Stimulated activated CD4-positive, alpha-beta T cell treated with anti-CD3 and anti-CD28 coated beads, Interleukin-15, amount 100 ng/mL, for 24 hours (primary cell): ENCODE measurements around the gene VEZT.
"Not testable (repeated sequence)": the region's sequence is repeated elsewhere in the genome, so short reads cannot be mapped to it uniquely, and the experiment has no call there.

Experiments
- DNase-seq: peaks from one replicate; pipeline ENCODE4 v3.0.0-alpha.2; 2020

VEZT gene

DNA sequence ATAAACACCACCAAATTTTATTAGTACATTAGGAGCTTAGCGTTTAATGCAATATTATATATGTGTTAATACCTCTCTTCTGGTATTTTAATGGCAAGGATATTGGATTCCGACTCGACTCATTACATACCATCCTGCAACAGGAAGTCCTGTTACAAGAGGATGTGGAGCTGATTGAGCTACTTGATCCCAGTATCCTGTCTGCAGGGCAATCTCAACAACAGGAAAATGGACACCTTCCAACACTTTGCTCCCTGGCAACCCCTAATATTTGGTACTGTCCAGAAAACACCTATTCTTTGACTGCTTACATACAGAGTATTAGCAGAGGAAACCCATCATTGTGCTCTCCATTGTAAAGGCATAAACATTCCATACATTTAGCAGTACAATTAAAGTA is 45.2 kb downstream of the VEZT start:
- no peak for DNase-seq

DNA sequence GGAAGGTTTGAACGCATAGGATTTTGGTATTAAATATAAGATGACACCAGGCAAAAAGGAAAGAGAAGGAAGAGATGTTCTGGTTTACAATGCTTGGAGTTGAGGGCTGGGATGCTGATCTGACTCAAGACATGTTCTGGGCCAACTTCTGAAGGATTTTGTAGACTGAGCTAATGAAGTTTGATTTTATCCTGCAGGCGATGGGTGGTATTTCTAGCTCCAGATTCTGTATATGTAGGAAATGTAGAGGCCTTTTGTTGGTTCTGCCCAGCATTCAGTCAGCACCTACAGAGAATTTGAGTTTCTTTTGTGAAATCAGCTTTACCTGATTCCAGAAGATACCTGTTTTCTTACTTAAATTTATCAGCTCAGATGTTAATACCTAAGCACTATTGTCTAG is 48.2 kb downstream of the VEZT start:
- DNase-seq, result no peak

DNA sequence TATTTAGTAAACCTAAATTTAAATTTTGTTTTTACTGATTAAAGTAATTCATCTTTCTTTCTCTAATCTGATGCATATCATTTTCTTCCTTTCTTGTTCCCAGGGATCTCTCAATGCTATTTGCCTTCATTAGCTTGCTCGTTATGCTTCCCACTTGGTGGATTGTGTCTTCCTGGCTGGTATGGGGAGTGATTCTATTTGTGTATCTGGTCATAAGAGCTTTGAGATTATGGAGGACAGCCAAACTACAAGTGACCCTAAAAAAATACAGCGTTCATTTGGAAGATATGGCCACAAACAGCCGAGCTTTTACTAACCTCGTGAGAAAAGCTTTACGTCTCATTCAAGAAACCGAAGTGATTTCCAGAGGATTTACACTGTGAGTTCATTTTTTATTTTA is 48.6 kb downstream of the VEZT start:
- DNase-seq, result no peak

DNA sequence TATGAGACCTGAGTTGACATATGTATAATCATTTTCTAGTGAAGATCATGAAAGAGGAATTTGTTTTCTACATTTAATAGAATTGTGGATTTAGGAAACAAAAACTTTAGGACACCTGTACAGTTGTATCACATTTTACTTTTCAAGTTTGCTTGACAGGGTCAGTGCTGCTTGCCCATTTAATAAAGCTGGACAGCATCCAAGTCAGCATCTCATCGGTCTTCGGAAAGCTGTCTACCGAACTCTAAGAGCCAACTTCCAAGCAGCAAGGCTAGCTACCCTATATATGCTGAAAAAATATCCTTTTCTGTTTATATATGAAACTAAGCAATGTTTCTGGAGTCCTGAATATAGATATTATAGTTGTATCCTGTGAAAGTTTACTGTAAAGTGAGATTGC is 52.3 kb downstream of the VEZT start:
- DNase-seq, result no peak

DNA sequence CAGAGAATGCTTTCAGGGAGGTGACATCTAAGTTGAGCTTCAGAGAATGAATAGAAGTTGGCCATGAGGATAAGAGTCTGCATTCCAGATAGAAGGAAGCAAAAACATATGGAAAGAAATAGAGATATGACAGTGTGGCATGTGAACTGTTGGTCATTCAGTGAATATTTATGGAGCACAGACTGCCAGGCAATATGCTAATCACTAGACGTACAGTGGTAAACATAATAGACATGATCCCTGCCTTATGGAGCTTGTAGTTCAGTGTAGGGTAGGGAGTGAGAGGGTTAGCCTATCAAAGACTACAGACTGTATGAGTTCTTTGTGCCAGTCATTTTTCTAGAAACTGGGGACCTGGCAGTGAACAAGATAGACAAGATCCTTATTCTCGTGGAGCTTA is 53.9 kb downstream of the VEZT start:
- DNase-seq, result no peak

DNA sequence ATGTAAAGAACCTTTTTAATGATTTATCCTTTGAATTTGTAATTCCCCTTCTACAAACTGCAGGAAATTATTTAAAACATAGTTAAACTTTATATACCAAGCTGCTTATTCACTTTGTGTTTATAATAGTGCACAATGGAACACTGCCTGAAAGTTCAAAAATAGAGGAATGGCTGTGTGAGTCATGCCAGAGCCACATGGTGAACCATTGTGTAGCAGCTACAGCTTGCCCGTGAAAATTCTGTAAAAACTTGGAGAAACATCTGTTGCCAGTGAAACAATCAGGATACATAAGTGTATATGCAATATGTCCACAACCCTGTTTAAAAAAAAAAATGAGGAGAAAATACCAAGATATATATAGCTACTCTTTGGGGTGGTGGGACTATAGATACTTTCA is 59.5 kb downstream of the VEZT start:
- no peak for DNase-seq

DNA sequence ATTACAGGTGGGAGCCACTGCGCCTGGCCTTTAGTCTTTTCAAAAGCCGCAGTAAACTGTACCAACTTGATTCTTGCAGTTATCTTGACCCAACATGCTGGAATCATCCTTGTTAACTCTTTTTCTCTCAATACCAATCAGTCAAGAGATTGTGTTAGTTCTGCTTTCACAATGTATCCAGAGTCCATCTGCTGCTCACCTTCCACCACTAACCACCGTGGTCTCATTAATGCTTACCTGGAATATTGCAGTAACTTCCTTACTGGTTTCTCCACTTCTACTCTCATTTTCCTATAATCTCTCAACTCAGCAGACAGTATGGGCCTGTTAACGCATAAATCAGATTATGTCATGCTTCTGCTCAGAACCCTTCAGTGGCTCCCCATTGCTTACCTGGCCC is 62.2 kb downstream of the VEZT start:
- DNase-seq, result no peak

DNA sequence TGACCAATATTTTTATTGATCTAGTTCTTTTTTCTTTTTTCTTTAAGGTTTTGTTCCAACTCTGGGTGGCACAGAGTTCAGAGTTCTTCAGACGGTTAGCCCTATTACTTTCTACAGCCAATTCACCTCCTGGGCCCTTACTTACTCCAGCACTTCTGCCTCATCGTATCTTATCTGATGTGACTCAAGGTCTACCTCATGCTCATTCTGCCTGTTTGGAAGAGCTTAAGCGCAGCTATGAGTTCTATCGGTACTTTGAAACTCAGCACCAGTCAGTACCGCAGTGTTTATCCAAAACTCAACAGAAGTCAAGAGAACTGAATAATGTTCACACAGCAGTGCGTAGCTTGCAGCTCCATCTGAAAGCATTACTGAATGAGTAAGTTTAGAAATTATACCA is 64.7 kb downstream of the VEZT start:
- no peak for DNase-seq

DNA sequence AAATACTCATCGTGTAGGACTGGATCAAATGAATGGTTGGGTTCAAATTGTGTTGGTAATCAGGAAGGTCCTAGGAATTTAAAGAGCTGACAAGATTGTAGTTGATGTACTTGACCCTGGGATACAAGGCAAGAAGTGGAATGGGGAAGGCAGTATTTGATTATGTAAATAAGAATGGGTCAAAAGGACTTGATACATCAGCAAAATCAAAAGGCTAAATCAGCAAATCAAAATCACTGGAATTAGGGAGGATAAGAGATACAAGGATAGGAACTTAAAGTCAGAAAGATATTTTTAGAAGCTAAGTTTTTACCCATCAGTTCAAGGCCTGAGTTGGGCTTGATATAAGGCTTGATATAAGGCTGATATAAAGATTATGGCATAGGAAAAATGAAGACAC is 65.8 kb downstream of the VEZT start:
- DNase-seq, result no peak

DNA sequence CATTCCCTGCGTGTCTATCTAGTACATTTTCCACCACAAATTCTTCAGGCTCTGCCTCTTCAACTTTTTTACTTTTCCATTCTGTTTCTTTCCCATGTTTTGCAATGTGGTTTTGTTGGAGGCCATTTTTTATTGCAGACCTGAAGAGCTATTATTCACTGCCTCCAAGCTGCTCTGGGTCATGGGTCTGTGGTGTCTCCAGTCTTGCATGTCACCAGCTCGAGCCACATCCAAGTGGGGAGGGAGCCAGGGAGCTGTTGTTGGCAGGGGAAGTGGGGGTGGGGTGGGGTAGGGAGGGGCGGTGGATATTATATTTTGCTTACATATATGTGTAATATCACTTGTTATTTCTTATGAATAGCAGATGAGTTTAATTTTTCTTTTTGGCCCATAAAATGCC is 69.1 kb downstream of the VEZT start:
- DNase-seq, result no peak

DNA sequence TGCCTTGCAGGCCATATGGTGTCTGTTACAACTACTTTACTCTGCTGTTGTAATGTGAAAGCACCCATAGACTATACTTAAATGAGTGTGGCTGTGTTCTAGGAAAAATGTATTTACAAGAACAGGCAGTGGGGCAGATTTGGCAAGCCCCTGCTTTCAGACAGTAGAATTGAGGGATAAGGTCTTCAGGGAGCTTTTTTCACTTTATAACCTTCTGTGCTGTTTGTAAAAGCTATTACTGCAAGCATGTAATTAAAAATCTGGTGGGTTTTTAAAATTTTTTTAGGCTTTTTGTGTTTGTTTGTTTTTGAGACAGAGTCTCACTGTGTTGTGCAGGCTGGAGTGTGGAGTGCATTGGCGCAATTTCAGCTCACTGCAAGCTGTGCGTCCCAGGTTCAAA is 73.9 kb downstream of the VEZT start:
- no peak for DNase-seq

DNA sequence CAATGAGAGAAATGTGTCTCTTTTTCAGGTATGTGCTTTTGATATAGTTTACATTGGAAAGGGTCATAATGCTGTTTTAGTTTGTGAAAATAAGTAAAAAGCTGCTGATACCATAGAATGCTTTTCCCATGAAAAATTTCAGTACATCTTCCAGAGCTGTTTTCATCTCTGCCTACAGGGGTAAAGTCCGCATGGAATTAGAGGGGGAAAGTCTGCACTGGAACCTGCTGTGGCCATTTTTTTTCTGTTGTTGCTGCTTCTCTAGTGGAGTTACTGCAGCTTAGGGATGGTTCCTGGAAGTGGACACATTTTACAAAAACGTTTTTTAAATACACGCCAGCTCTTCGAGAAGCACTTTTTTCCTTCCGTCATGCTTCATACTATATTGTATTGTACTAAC is 81.3 kb downstream of the VEZT start:
- no peak for DNase-seq

DNA sequence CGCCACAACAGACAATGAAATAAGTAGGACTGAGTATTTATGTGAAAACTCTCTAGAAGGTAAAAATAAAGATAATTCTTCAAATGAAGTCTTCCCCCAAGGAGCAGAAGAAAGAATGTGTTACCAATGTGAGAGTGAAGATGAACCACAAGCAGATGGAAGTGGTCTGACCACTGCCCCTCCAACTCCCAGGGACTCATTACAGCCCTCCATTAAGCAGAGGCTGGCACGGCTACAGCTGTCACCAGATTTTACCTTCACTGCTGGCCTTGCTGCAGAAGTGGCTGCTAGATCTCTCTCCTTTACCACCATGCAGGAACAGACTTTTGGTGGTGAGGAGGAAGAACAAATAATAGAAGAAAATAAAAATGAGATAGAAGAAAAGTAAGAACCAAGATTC is 82.7 kb downstream of the VEZT start:
- no peak for DNase-seq

DNA sequence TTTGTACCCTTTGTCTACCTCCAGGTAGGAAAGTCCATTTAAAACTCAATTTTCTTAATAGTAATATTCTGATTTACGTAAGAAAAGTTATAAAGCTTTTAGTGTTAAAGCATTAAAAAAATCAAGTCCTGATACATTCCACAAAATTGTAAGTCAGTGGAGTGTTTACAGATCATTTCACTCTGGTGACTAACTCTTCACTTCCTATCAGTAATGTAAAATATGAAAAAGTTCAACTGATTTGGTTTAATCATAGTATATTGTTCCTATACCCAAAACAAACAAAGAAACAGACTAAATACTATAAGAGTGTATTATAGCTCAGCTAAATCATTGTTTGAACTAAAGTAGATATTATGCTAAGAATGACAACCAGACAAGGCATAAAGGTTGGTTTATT is 85.9 kb downstream of the VEZT start:
- DNase-seq, result no peak

DNA sequence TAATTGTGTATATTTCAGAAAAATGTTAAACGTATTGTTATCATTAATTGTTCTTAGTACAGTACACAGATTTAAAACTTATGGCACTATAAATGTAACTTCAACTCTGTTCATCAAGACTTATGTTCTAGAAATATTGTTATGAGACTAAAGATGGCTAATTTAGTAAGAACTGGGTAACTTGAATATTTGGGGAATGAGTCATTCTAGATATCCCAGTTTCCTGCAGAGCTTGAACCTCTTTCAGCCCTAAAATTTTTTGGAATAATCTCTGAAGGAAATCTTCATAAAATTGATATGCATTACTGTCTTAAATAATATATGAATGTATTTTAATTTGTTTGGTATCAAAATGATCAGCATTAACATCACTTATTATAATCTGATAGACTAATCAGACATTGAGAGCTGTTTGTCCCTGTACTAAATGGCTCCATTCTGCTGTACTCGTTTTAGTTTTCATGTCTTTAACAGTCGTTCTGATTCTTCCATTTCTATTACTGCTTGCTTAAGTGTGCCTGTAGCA is 87.1 kb downstream of the VEZT start:
- no peak for DNase-seq

DNA sequence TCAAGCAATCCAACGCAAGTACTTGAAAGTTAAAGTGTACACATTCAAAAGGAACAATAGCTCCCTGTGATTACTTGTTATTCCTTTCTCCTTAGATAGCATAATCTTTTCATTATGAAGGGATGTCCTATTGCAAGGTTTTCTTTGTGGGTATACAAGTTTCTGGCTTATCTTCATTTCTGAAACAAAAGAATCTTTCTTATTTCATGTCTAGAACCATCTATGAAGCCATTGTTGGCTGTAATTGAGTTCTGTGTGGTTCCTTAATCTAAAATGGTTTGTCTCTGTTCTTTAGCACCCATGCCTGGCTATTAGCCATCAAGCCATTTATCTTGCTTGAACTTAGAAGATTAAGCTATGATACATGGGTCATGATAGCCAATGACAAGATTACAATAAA is 95.0 kb downstream of the VEZT start:
- no peak for DNase-seq

DNA sequence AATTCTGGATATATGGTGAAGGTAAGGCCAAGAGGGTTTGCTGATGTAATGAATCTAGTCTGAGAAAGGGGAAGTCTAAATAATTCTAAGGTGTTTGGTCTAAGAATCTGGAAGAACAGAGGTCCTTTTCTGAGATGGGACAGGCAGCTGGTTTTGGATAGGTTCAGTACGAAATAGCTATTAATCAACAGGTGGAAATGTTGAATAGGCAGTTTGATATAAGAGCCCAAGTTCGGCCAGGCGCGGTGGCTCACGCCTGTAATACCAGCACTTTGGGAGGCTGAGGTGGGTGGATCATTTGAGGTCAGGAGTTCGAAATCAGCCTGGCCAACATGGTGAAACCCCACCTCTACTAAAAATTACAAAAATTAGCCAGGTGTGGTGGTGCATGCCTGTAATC is 97.1 kb downstream of the VEZT start:
- not testable (repeated sequence) for DNase-seq

DNA sequence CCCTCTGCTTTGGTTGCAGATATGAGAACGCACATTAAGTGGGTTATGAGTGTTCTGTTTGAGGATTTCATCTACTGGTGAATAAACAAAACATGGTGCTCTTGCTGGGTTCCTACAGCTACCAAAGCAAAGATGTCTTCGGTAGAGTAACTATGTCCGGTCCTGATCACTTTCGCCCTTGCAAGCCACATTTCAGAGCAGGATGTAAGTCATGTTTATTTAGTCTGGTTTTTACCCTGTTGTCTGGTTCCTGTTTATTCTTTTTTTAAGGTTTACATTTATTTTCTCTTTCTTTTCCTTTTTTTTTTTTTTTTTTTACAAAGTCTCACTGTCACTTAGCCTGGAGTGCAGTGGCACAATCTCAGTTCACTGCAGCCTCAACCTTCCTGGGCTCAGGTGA is 99.2 kb downstream of the VEZT start:
- DNase-seq, result no peak

DNA sequence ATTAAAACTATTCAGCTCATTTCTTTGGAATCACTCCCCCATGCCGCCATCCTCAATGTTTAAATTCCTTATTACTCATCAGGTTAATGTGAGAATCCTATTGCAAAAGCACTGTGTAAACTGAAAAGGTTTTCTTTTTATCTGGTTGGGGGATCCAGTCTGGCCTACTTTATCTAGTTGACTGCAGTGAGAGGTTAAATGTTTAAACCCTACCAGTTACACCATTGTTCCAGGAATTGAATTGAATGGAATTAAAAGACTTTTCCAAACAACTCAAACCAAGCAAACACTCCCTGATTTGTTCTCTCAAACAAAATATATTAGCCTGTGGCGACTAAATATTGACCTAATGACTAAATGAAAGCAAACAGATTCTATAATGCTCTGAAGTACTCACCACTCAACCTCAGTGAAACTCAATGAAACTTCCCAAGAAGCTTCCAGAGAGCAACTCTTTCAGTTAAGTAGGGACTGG is 100.5 kb downstream of the VEZT start:
- no peak for DNase-seq

DNA sequence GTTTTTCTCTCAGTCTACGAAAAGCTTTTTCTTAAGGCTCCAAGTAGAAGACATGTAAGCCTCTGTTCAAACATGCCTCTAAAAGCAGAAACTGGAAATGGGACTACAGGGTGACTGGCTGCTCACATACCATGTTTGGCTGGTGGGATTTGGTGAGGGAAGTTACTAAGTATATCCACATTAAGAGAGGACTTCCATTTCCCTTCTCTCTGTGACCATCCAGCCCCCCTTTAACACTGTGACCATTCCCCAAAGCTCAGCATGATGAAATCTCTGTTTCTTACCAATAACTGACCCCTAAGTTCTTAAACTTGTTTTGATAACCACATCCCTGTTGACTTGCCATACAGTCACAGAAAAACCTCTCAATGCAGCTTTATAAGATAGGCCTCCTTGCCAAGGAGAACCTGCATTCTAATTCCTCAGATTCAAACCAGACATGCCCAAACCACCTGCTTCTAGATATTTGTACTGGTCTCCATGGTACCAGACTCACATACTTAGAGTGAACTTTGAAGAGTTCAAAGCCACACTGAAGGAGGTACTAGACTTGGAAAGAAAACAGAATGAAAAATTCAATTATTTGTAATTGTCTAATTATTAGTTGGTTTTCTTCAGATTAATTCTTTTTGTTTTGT is 102.2 kb downstream of the VEZT start:
- no peak for DNase-seq

DNA sequence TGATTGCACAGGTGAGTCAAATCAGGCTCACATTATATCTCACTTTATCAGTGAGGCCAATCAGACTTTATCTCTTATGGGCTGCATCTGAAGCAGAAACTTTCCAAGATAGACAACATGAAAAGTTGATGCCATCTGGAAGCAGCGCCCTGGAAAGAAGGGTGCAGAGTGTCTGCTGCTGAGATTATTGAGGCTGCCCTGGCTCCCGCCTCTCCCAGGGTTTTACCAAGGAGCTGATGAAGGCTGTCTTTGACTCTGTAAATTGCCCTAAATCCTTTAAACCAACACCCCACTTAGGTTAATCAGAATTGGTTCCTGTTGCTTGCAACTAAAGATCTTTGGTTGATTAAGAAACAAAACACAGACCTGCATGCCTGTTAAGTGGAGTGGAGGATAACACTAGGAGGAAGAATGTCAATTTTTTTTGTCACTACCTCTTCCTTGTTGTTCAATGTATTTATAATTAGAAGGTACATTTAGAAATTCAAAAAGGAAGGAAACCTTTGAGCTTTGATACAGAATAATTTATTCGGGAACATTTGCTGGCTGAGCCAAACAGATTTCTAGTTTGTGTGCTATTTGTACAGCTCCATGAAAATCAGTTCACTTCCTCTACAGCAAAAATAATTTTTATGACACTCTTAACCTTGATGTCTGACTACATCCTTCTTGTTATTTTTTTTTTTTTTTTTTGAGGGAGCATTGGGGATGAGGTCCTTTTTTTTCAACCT is 104.1 kb downstream of the VEZT start:
- no peak for DNase-seq

DNA sequence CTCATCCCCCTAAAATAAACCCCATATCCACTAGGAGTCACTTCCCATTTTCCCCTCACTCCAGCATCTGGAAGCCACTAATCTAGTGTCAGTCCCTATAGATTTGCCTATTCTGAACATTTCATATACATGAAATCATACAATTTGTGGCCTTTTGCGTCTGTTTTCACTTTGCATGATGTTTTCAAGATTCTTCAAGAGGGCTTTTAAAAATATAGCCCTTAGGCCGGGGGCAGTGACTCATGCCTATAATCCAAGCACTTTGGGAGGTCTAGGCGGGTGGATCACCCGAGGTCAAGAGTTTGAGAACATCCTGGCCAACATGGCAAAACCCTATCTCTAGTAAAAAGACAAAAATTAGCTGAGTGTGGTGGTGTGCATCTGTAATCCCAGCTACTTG is 104.7 kb downstream of the VEZT start:
- DNase-seq, result no peak

DNA sequence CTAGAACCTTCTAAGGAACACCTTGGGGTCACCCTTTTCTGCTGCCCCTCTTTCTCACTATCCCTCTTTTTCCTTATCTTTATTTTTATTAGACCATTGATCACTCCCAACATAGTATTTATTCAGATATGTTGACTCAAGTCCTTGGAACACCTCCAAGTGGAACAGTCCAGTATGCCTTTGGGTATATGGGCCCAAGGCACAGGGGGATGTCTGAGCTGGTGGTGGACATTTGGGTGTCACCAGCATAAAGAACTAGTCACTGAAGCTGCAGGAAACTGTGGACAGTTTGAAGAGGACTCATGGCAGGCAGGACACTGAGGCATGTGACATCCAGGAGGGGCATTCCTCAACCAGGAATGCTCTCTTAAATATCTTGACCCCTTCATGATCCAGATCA is 105.6 kb downstream of the VEZT start:
- no peak for DNase-seq

DNA sequence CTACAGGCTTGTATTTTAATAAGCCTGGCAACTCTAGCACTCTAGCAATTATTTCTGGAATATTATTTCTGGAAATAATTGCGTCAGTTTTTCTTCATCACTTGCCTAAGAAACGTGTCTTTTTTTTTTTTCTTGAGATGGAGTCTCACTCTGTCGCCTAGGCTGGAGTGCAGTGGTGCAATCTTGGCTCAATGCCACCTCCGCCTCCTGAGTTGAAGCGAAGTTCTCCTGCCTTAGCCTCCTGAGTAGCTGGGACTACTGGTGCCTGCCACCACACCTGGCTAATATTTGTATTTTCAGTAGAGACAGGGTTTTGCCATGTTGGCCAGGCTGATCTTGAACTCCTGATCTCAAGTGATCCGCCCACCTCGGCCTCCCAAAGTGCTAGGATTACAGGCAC is 106.6 kb downstream of the VEZT start:
- DNase-seq, result not testable (repeated sequence)

DNA sequence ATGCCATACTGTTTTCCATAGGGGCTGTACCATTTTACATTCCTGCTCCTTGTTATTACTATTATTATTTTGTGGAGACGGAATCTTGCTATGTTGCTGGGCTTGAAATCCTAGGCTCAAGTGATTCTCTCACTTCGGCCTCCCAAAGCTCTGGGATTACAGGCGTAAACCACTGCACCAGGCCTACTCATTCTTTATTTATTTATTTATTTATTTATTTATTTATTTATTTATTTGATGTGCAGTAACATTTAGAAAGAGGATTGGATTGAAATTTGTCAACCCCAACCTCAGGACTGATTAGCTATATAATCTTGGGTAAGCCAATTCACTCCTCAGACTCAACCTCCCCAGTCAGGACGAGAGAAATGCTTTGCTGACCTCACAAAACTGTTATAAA is 107.9 kb downstream of the VEZT start:
- DNase-seq, result no peak
